ENCODE measurements around the gene UPK3B. TPM values are rescaled to one million over a fixed set of nuclear protein-coding genes. Genes with fewer than 3 reads are reported as not detected.
"Not testable (repeated sequence)": the region's sequence is repeated elsewhere in the genome, so short reads cannot be mapped to it uniquely, and the experiment has no call there.

UPK3B gene
- total RNA-seq, 1 donor = 1.4 TPM

- not testable (repeated sequence) for H3K36me3 ChIP-seq (ENCODE audit: insufficient read depth, low read length); H3K4me3 ChIP-seq (ENCODE audit: insufficient read depth, low read length); H3K27ac ChIP-seq (ENCODE audit: low read depth, low read length); H3K9me3 ChIP-seq (ENCODE audit: low read depth, low read length); H3K4me2 ChIP-seq (ENCODE audit: insufficient read depth, low read length); H3K4me1 ChIP-seq (ENCODE audit: insufficient read depth, low read length); H4K20me1 ChIP-seq (ENCODE audit: insufficient read depth, low read length); DNase-seq (ENCODE audit: insufficient read length, low spot score, missing footprints); H3K79me2 ChIP-seq (ENCODE audit: insufficient read depth, low read length); H3K27me3 ChIP-seq (ENCODE audit: insufficient read depth, low read length); H2AFZ ChIP-seq (ENCODE audit: low read length)
These were observed 38.7 kb upstream of the UPK3B start for GRCh38 chr7:76471556-76472221.

GRCh38 chr7:76473097-76473496 is 37.3 kb upstream of the UPK3B start:
- H3K79me2 ChIP-seq (ENCODE audit: insufficient read depth, low read length); H2AFZ ChIP-seq (ENCODE audit: low read length); H3K4me1 ChIP-seq (ENCODE audit: insufficient read depth, low read length); H4K20me1 ChIP-seq (ENCODE audit: insufficient read depth, low read length); DNase-seq (ENCODE audit: insufficient read length, low spot score, missing footprints); H3K4me3 ChIP-seq (ENCODE audit: insufficient read depth, low read length); H3K9me3 ChIP-seq (ENCODE audit: low read depth, low read length); H3K4me2 ChIP-seq (ENCODE audit: insufficient read depth, low read length); H3K36me3 ChIP-seq (ENCODE audit: insufficient read depth, low read length); H3K27me3 ChIP-seq (ENCODE audit: insufficient read depth, low read length); H3K27ac ChIP-seq (ENCODE audit: low read depth, low read length): not testable (repeated sequence)

GRCh38 chr7:76476280-76476679 is 34.1 kb upstream of the UPK3B start:
- not testable (repeated sequence) for H4K20me1 ChIP-seq (ENCODE audit: insufficient read depth, low read length); H3K4me2 ChIP-seq (ENCODE audit: insufficient read depth, low read length); H3K4me1 ChIP-seq (ENCODE audit: insufficient read depth, low read length); H3K36me3 ChIP-seq (ENCODE audit: insufficient read depth, low read length); H3K4me3 ChIP-seq (ENCODE audit: insufficient read depth, low read length); H2AFZ ChIP-seq (ENCODE audit: low read length); H3K79me2 ChIP-seq (ENCODE audit: insufficient read depth, low read length); H3K9me3 ChIP-seq (ENCODE audit: low read depth, low read length); H3K27me3 ChIP-seq (ENCODE audit: insufficient read depth, low read length); DNase-seq (ENCODE audit: insufficient read length, low spot score, missing footprints); H3K27ac ChIP-seq (ENCODE audit: low read depth, low read length)

- H2AFZ ChIP-seq (ENCODE audit: low read length); H3K79me2 ChIP-seq (ENCODE audit: insufficient read depth, low read length); H4K20me1 ChIP-seq (ENCODE audit: insufficient read depth, low read length); H3K4me1 ChIP-seq (ENCODE audit: insufficient read depth, low read length); H3K9me3 ChIP-seq (ENCODE audit: low read depth, low read length); H3K4me2 ChIP-seq (ENCODE audit: insufficient read depth, low read length); H3K27me3 ChIP-seq (ENCODE audit: insufficient read depth, low read length); H3K27ac ChIP-seq (ENCODE audit: low read depth, low read length); DNase-seq (ENCODE audit: insufficient read length, low spot score, missing footprints); H3K36me3 ChIP-seq (ENCODE audit: insufficient read depth, low read length); H3K4me3 ChIP-seq (ENCODE audit: insufficient read depth, low read length): not testable (repeated sequence)
These were observed 33.4 kb upstream of the UPK3B start for GRCh38 chr7:76476742-76477474.

- not testable (repeated sequence) for H3K4me3 ChIP-seq (ENCODE audit: insufficient read depth, low read length); H4K20me1 ChIP-seq (ENCODE audit: insufficient read depth, low read length); H3K36me3 ChIP-seq (ENCODE audit: insufficient read depth, low read length); DNase-seq (ENCODE audit: insufficient read length, low spot score, missing footprints); H3K27ac ChIP-seq (ENCODE audit: low read depth, low read length); H3K9me3 ChIP-seq (ENCODE audit: low read depth, low read length); H2AFZ ChIP-seq (ENCODE audit: low read length); H3K4me2 ChIP-seq (ENCODE audit: insufficient read depth, low read length); H3K79me2 ChIP-seq (ENCODE audit: insufficient read depth, low read length); H3K4me1 ChIP-seq (ENCODE audit: insufficient read depth, low read length); H3K27me3 ChIP-seq (ENCODE audit: insufficient read depth, low read length)
These were observed 30.7 kb upstream of the UPK3B start for GRCh38 chr7:76479628-76480027.

GRCh38 chr7:76480403-76481253 is 29.7 kb upstream of the UPK3B start:
- not testable (repeated sequence) for DNase-seq (ENCODE audit: insufficient read length, low spot score, missing footprints); H3K27ac ChIP-seq (ENCODE audit: low read depth, low read length); H3K36me3 ChIP-seq (ENCODE audit: insufficient read depth, low read length); H3K4me3 ChIP-seq (ENCODE audit: insufficient read depth, low read length); H3K9me3 ChIP-seq (ENCODE audit: low read depth, low read length); H3K27me3 ChIP-seq (ENCODE audit: insufficient read depth, low read length); H4K20me1 ChIP-seq (ENCODE audit: insufficient read depth, low read length); H2AFZ ChIP-seq (ENCODE audit: low read length); H3K4me2 ChIP-seq (ENCODE audit: insufficient read depth, low read length); H3K79me2 ChIP-seq (ENCODE audit: insufficient read depth, low read length); H3K4me1 ChIP-seq (ENCODE audit: insufficient read depth, low read length)

- DNase-seq (ENCODE audit: insufficient read length, low spot score, missing footprints); H2AFZ ChIP-seq (ENCODE audit: low read length); H3K79me2 ChIP-seq (ENCODE audit: insufficient read depth, low read length); H3K4me2 ChIP-seq (ENCODE audit: insufficient read depth, low read length); H3K4me1 ChIP-seq (ENCODE audit: insufficient read depth, low read length); H3K4me3 ChIP-seq (ENCODE audit: insufficient read depth, low read length); H3K36me3 ChIP-seq (ENCODE audit: insufficient read depth, low read length); H3K27me3 ChIP-seq (ENCODE audit: insufficient read depth, low read length); H3K9me3 ChIP-seq (ENCODE audit: low read depth, low read length); H3K27ac ChIP-seq (ENCODE audit: low read depth, low read length); H4K20me1 ChIP-seq (ENCODE audit: insufficient read depth, low read length): not testable (repeated sequence)
These were observed 27.7 kb upstream of the UPK3B start for GRCh38 chr7:76482660-76483059.

- not testable (repeated sequence) for H3K4me1 ChIP-seq (ENCODE audit: insufficient read depth, low read length); DNase-seq (ENCODE audit: insufficient read length, low spot score, missing footprints); H3K27ac ChIP-seq (ENCODE audit: low read depth, low read length); H3K9me3 ChIP-seq (ENCODE audit: low read depth, low read length); H3K79me2 ChIP-seq (ENCODE audit: insufficient read depth, low read length); H3K4me3 ChIP-seq (ENCODE audit: insufficient read depth, low read length); H2AFZ ChIP-seq (ENCODE audit: low read length); H3K4me2 ChIP-seq (ENCODE audit: insufficient read depth, low read length); H3K27me3 ChIP-seq (ENCODE audit: insufficient read depth, low read length); H4K20me1 ChIP-seq (ENCODE audit: insufficient read depth, low read length); H3K36me3 ChIP-seq (ENCODE audit: insufficient read depth, low read length)
These were observed 27.3 kb upstream of the UPK3B start for GRCh38 chr7:76483081-76483480.
